C4-2B (cell line): ENCODE measurements around the gene ZFR.

Experiments
- ZFX ChIP-seq: fragments of 450-650 bp; IDR thresholded peaks from 2 replicates; pipeline ENCODE4 v1.6.1; 2017
- TF ChIP-seq, protein P1 (sequence below): fragments of 450-650 bp; conservative IDR thresholded peaks from 2 replicates; pipeline ENCODE4 v1.5.1; 2017; ENCODE audit warnings: mild to moderate bottlenecking

DNA sequence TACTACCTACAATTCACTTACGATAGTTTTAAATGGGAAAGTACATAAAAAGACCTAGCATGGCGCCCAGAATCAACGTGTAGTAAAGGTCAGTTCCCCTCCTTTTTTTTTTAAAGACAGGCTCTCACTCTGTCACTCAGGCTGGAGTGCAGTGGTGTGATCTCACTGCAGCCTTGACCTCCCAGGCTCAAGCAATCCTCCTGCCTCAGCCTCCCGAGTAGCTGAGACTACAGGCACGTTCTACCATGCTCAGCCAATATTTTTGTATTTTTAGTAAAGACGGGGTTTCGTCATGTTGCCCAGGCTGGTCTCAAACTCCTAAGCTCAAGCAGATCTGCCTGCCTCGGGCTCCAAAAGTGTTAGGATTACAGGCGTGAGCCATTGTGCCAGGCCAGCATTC, 91.1 kb downstream of the ZFR start:
- TF ChIP-seq, protein P1, sequence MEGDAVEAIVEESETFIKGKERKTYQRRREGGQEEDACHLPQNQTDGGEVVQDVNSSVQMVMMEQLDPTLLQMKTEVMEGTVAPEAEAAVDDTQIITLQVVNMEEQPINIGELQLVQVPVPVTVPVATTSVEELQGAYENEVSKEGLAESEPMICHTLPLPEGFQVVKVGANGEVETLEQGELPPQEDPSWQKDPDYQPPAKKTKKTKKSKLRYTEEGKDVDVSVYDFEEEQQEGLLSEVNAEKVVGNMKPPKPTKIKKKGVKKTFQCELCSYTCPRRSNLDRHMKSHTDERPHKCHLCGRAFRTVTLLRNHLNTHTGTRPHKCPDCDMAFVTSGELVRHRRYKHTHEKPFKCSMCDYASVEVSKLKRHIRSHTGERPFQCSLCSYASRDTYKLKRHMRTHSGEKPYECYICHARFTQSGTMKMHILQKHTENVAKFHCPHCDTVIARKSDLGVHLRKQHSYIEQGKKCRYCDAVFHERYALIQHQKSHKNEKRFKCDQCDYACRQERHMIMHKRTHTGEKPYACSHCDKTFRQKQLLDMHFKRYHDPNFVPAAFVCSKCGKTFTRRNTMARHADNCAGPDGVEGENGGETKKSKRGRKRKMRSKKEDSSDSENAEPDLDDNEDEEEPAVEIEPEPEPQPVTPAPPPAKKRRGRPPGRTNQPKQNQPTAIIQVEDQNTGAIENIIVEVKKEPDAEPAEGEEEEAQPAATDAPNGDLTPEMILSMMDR, result no peak
- no peak for TF ChIP-seq ZFX
